DND-41 (cell line): ENCODE measurements around the gene TSSK2.
"Not testable (repeated sequence)": the region's sequence is repeated elsewhere in the genome, so short reads cannot be mapped to it uniquely, and the experiment has no call there.

Experiments
- CTCF ChIP-seq: IDR thresholded peaks from 2 replicates; pipeline ENCODE4 v1.5.1; 2012; ENCODE audit warnings: borderline replicate concordance, low read length, moderate library complexity, mild to moderate bottlenecking; ENCODE audit not compliant: poor library complexity, severe bottlenecking; ENCODE audit errors: extremely low read depth
- EZH2 ChIP-seq: IDR thresholded peaks from 3 replicates; pipeline ENCODE4 v1.6.1; 2012; ENCODE audit warnings: borderline replicate concordance, low read depth, mild to moderate bottlenecking, moderate library complexity, low read length, inconsistent platforms; ENCODE audit not compliant: severe bottlenecking

GRCh38 chr22:19084586-19084985 lies 46.5 kb upstream of the TSSK2 start:
- TF ChIP-seq CTCF, EZH2: not testable (repeated sequence)
